IMR-90 (cell line): Measurements from ENCODE around the gene BEND3. TPM values are rescaled to one million over a fixed set of nuclear protein-coding genes. Genes with fewer than 3 reads are reported as not detected.

Experiments
- ATAC-seq: fragments of 200-7000 bp; cut with Tn5 transposase; 2 replicates; pipeline ENCODE4 v1.9.1; 2020; ENCODE audit warnings: low read depth, mild to moderate bottlenecking, moderate library complexity
- BruUV-seq: library from RNA; stranded (reverse); fragments of 400-500 nt; replicated peaks from 2 replicates; lab custom pipeline; 2021; lab: Mats Ljungman, UMichigan
- CTCF ChIA-PET: fragments of 300-600 bp; formaldehyde crosslinking; extraction: SDS; loops from one replicate; lab custom pipeline; 2021; ENCODE audit warnings: antibody characterized with exemption; lab: Yijun Ruan, JAX
- POLR2A ChIA-PET: fragments of 300-600 bp; sonication (Branson Sonifier 250); formaldehyde crosslinking; loops from one replicate; lab custom pipeline; 2022; ENCODE audit warnings: antibody characterized with exemption; ENCODE audit not compliant: unreplicated experiment; lab: Charles Lee
- DNase-seq: peaks from one replicate; pipeline ENCODE4 v3.0.0; 2013
- H2AFZ ChIP-seq: replicated peaks from 2 replicates; pipeline ENCODE3; 2013; ENCODE audit warnings: low read length, mild to moderate bottlenecking; ENCODE audit not compliant: poor library complexity
- H2AK5ac ChIP-seq: 2 replicates; pipeline ENCODE4 v1.6.1; 2013; ENCODE audit warnings: low read depth, low read length, inconsistent platforms
- H2AK9ac ChIP-seq: replicated peaks from 2 replicates; pipeline ENCODE3; 2013; ENCODE audit warnings: mild to moderate bottlenecking, low read depth, low read length, moderate library complexity; ENCODE audit not compliant: poor library complexity
- H2BK120ac ChIP-seq: 2 replicates; pipeline ENCODE4 v1.6.1; 2013; ENCODE audit warnings: low read depth, low read length, inconsistent platforms
- H2BK15ac ChIP-seq: 3 replicates; pipeline ENCODE4 v1.6.1; 2013; ENCODE audit warnings: low read depth, low read length, inconsistent platforms
- H2BK20ac ChIP-seq: 2 replicates; pipeline ENCODE4 v1.6.1; 2013; ENCODE audit warnings: low read depth, mild to moderate bottlenecking, inconsistent platforms, low read length, moderate library complexity
- H2BK5ac ChIP-seq: 2 replicates; pipeline ENCODE4 v1.6.1; 2013; ENCODE audit warnings: mild to moderate bottlenecking, low read depth, low read length, inconsistent platforms; ENCODE audit not compliant: poor library complexity, severe bottlenecking
- H3K14ac ChIP-seq: replicated peaks from 2 replicates; pipeline ENCODE4 v1.6.1; 2013; ENCODE audit warnings: low read depth, low read length, inconsistent platforms
- H3K18ac ChIP-seq: 2 replicates; pipeline ENCODE4 v1.6.1; 2013; ENCODE audit warnings: low read depth, low read length, control low read depth
- H3K23ac ChIP-seq: 2 replicates; pipeline ENCODE4 v1.6.1; 2013; ENCODE audit warnings: low read depth, low read length, inconsistent platforms
- H3K27ac ChIP-seq: 2 replicates; pipeline ENCODE4 v1.5.1; 2013; ENCODE audit warnings: mild to moderate bottlenecking, control low read depth, low read length; ENCODE audit not compliant: insufficient read depth
- H3K27me3 ChIP-seq: 2 replicates; pipeline ENCODE4 v1.6.1; 2013; ENCODE audit warnings: low read length; ENCODE audit not compliant: control insufficient read depth, insufficient read depth
- H3K36me3 ChIP-seq: 2 replicates; pipeline ENCODE4 v1.6.1; 2013; ENCODE audit warnings: low read length, mixed read lengths; ENCODE audit not compliant: control insufficient read depth, insufficient read depth
- H3K4ac ChIP-seq: 2 replicates; pipeline ENCODE4 v1.6.1; 2013; ENCODE audit warnings: low read depth, low read length, inconsistent platforms
- H3K4me1 ChIP-seq: 2 replicates; pipeline ENCODE4 v1.6.1; 2013; ENCODE audit warnings: low read length, mixed read lengths; ENCODE audit not compliant: control insufficient read depth, insufficient read depth
- H3K4me2 ChIP-seq: 2 replicates; pipeline ENCODE4 v1.6.1; 2013; ENCODE audit warnings: low read depth, mild to moderate bottlenecking, control low read depth, low read length, moderate library complexity
- H3K4me3 ChIP-seq: 2 replicates; pipeline ENCODE4 v1.5.1; 2013; ENCODE audit warnings: low read depth, mild to moderate bottlenecking, control low read depth, low read length, moderate library complexity; ENCODE audit not compliant: insufficient read depth
- H3K56ac ChIP-seq: 2 replicates; pipeline ENCODE4 v1.6.1; 2013; ENCODE audit warnings: low read length, inconsistent platforms; ENCODE audit not compliant: insufficient read depth; ENCODE audit errors: extremely low read depth
- H3K79me1 ChIP-seq, 2 experiments: 2 replicates each; pipeline ENCODE4 v1.6.1; 2013; ENCODE audit warnings: low read length in 2 of 2, inconsistent platforms in 1 of 2, low read depth in 1 of 2
- H3K9ac ChIP-seq: 2 replicates; pipeline ENCODE4 v1.6.1; 2013; ENCODE audit warnings: low read depth, low read length, control low read depth
- H3K9me1 ChIP-seq: 2 replicates; pipeline ENCODE4 v1.6.1; 2013; ENCODE audit warnings: low read length, inconsistent platforms; ENCODE audit not compliant: insufficient read depth
- H3K9me3 ChIP-seq: 2 replicates; pipeline ENCODE4 v1.6.1; 2013; ENCODE audit warnings: low read length; ENCODE audit not compliant: control insufficient read depth, insufficient read depth
- H4K20me1 ChIP-seq: 2 replicates; pipeline ENCODE4 v1.6.1; 2013; ENCODE audit warnings: low read length, inconsistent platforms; ENCODE audit not compliant: insufficient read depth
- H4K5ac ChIP-seq: 2 replicates; pipeline ENCODE4 v1.6.1; 2013; ENCODE audit warnings: mild to moderate bottlenecking, low read depth, low read length, control low read depth
- H4K8ac ChIP-seq, 2 experiments: 2 replicates each; pipeline ENCODE4 v1.6.1; 2013; ENCODE audit warnings: low read depth in 2 of 2, low read length in 2 of 2, control low read depth in 1 of 2, inconsistent platforms in 1 of 2
- H4K91ac ChIP-seq: 2 replicates; pipeline ENCODE4 v1.6.1; 2013; ENCODE audit warnings: low read depth, low read length, inconsistent platforms; ENCODE audit not compliant: insufficient read depth
- BHLHE40 ChIP-seq: fragments of 150-350 bp; IDR thresholded peaks from 2 replicates; pipeline ENCODE4 v1.6.1; 2016; ENCODE audit warnings: mild to moderate bottlenecking, low read depth, low read length
- CEBPB ChIP-seq: IDR thresholded peaks from 2 replicates; pipeline ENCODE4 v1.6.1; 2012; ENCODE audit warnings: low read depth, low read length, improper control_type of control experiment
- CHD1 ChIP-seq: IDR thresholded peaks from 2 replicates; pipeline ENCODE4 v1.6.1; 2012; ENCODE audit warnings: low read depth, low read length, improper control_type of control experiment
- CTCF ChIP-seq: conservative IDR thresholded peaks from 2 replicates; pipeline ENCODE4 v1.5.1; 2012; ENCODE audit warnings: mild to moderate bottlenecking, low read depth, low read length, improper control_type of control experiment
- FOS ChIP-seq: fragments of 150-350 bp; IDR thresholded peaks from 2 replicates; pipeline ENCODE4 v1.6.1; 2016; ENCODE audit warnings: low read depth, low read length
- MAFK ChIP-seq: IDR thresholded peaks from 2 replicates; pipeline ENCODE4 v1.6.1; 2012; ENCODE audit warnings: low read depth, low read length, improper control_type of control experiment
- MAZ ChIP-seq: IDR thresholded peaks from 2 replicates; pipeline ENCODE4 v1.6.1; 2012; ENCODE audit warnings: low read depth, mild to moderate bottlenecking, low read length, improper control_type of control experiment, moderate library complexity, borderline replicate concordance
- MXI1 ChIP-seq: IDR thresholded peaks from 2 replicates; pipeline ENCODE4 v1.6.1; 2012; ENCODE audit warnings: low read depth, mild to moderate bottlenecking, low read length, moderate library complexity, borderline replicate concordance
- NFE2L2 ChIP-seq: fragments of 150-350 bp; IDR thresholded peaks from 2 replicates; pipeline ENCODE4 v1.6.1; 2016; ENCODE audit warnings: low read depth, mild to moderate bottlenecking, low read length
- POLR2A ChIP-seq: IDR thresholded peaks from 2 replicates; pipeline ENCODE4 v1.6.1; 2012; ENCODE audit warnings: mild to moderate bottlenecking, low read depth, low read length
- RAD21 ChIP-seq: IDR thresholded peaks from 2 replicates; pipeline ENCODE4 v1.6.1; 2012; ENCODE audit warnings: low read length, improper control_type of control experiment
- RCOR1 ChIP-seq: IDR thresholded peaks from 2 replicates; pipeline ENCODE4 v1.6.1; 2012; ENCODE audit warnings: mild to moderate bottlenecking, low read length, improper control_type of control experiment; ENCODE audit not compliant: insufficient replicate concordance
- RFX5 ChIP-seq: IDR thresholded peaks from 2 replicates; pipeline ENCODE4 v1.8.0; 2012; ENCODE audit warnings: low read depth, mild to moderate bottlenecking, low read length, moderate library complexity
- SMC3 ChIP-seq: fragments of 150-350 bp; IDR thresholded peaks from 2 replicates; pipeline ENCODE4 v1.6.1; 2016; ENCODE audit warnings: low read depth, mild to moderate bottlenecking, antibody characterized with exemption, low read length, moderate library complexity
- USF2 ChIP-seq: fragments of 150-350 bp; IDR thresholded peaks from 2 replicates; pipeline ENCODE4 v1.6.1; 2017; ENCODE audit warnings: mild to moderate bottlenecking, antibody characterized with exemption, low read length, low read depth
- WGBS, 2 experiments: methylation state at CpG; one replicate each; pipeline versions ENCODE4 v1.1.5 to v1.1.7; 2013; ENCODE audit warnings: missing lambda C conversion rate in 2 of 2; ENCODE audit not compliant: insufficient read length in 1 of 2; ENCODE audit errors: extremely low coverage in 2 of 2; 5-methylcytosine and 5-hydroxymethylcytosine counted together
- dilution Hi-C: fragments of 300-500 bp; cut with HindIII; formaldehyde crosslinking; loops from one replicate; pipeline ENCODE4 v1.14.3; 2018; ENCODE audit warnings: low sequenced_read_pairs; ENCODE audit not compliant: unreplicated experiment
- in situ Hi-C: fragments of 300-500 bp; cut with MboI; formaldehyde crosslinking; loops from 3 replicates; pipeline ENCODE4 v1.14.3; 2019; ENCODE audit warnings: low sequenced_read_pairs, inconsistent platforms, mixed read lengths
- intact Hi-C: fragments of 100-400 bp; cut with micrococcal nuclease; formaldehyde crosslinking; loops from 2 replicates; pipeline ENCODE4 v1.10.0; 2022
- polyA plus RNA-seq, 3 experiments: library from polyadenylated mRNA; depleted of rRNA; stranded (reverse); fragments of >200 nt; gene quantifications; 2 replicates each; pipeline ENCODE4 v1.2.3, GENCODE V29; 2012; ENCODE audit warnings: low replicate concordance in 1 of 3
- total RNA-seq: library from RNA; depleted of rRNA; stranded (reverse); fragments of >200 nt; gene quantifications from 2 replicates; pipeline ENCODE4 v1.2.3, GENCODE V29; 2012
- TF ChIP-seq, protein P1 (sequence below): fragments of 150-350 bp; IDR thresholded peaks from 2 replicates; pipeline ENCODE4 v1.6.1; 2016; ENCODE audit warnings: low read depth, mild to moderate bottlenecking, low read length, moderate library complexity, borderline replicate concordance

Gene BEND3
- total and polyA plus RNA-seq, 2 of the 4 experiments (the other 2 are of a cell fraction): 1.2 to 1.8 TPM

- ChIA-PET POLR2A (no interaction called here), CTCF (no interaction called here)
- H3K4me3 ChIP-seq: no peak overlapping the region
- no peak overlapping the region for H2BK5ac ChIP-seq
- no peak overlapping the region for H2AK5ac ChIP-seq
- H3K79me1 ChIP-seq: no peaks in the 10 kb centered on the region
- no peak overlapping the region for H2BK15ac ChIP-seq
- no peak overlapping the region for H3K14ac ChIP-seq
- H3K23ac ChIP-seq: no peak overlapping the region
- H2AK9ac ChIP-seq: no peak overlapping the region
- no peaks in the 10 kb centered on the region; the same call in 1 of the 2 replicates for H3K27me3 ChIP-seq
- H3K4me1 ChIP-seq: no peaks in the 10 kb centered on the region
- H3K9ac ChIP-seq: no peak overlapping the region
- no peak for TF ChIP-seq POLR2A
- TF ChIP-seq FOS: no peak
- no peak for TF ChIP-seq NFE2L2
- no peak for TF ChIP-seq USF2
- TF ChIP-seq RFX5: no peak
- TF ChIP-seq MAFK: no peak
- no peak for TF ChIP-seq SMC3
- TF ChIP-seq CEBPB: no peak
- no peak for TF ChIP-seq CHD1
- no peak for TF ChIP-seq MXI1
- TF ChIP-seq MAZ: no peak
- no peak for TF ChIP-seq RCOR1
- no peak for TF ChIP-seq RAD21
- no peak for TF ChIP-seq BHLHE40
- TF ChIP-seq, protein P1, sequence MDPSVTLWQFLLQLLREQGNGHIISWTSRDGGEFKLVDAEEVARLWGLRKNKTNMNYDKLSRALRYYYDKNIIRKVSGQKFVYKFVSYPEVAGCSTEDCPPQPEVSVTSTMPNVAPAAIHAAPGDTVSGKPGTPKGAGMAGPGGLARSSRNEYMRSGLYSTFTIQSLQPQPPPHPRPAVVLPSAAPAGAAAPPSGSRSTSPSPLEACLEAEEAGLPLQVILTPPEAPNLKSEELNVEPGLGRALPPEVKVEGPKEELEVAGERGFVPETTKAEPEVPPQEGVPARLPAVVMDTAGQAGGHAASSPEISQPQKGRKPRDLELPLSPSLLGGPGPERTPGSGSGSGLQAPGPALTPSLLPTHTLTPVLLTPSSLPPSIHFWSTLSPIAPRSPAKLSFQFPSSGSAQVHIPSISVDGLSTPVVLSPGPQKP: no peak
- TF ChIP-seq CTCF: no peak
- dilution Hi-C loops (no loop called here), in situ Hi-C loops (no loop called here), intact Hi-C loops (no loop called here)
- no peak overlapping the region for H3K27ac ChIP-seq
- no peaks in the 10 kb centered on the region for H3K9me1 ChIP-seq
- 33% methylated on average over 1 of the region's 4 CpGs; no CpG with 5 or more reads in 1 of the 2 experiments for WGBS, 2 experiments
- no peak for ATAC-seq
- H3K36me3 ChIP-seq: no peaks in the 10 kb centered on the region
- H3K56ac ChIP-seq: no peak overlapping the region
- no peak overlapping the region for H4K91ac ChIP-seq
- H4K5ac ChIP-seq: no peak overlapping the region
- no peak for DNase-seq
- H2BK120ac ChIP-seq: no peak overlapping the region
- H4K8ac ChIP-seq: no peak overlapping the region
- no peak overlapping the region for H2BK20ac ChIP-seq
- no peak overlapping the region for H3K4me2 ChIP-seq
- H4K20me1 ChIP-seq: no peaks in the 10 kb centered on the region
- H3K18ac ChIP-seq: no peak overlapping the region
- no TSS peak for BruUV-seq
- H3K9me3 ChIP-seq: no peaks in the 10 kb centered on the region
- no peak overlapping the region for H3K4ac ChIP-seq
- no peak overlapping the region for H2AFZ ChIP-seq
Measured at GRCh38 chr6:107020239-107020638, 95.1 kb downstream of the BEND3 start.
